Uterus (tissue), 2 donors: ENCODE measurements around the gene ARL4D.

Experiments
- POLR2A ChIP-seq, 2 donors: fragments of 450-650 bp; IDR thresholded peaks; one replicate each; pipeline ENCODE4 v1.6.1; 2016; ENCODE audit warnings: antibody characterized with exemption in 2 of 2, mild to moderate bottlenecking in 1 of 2, moderate library complexity in 1 of 2
- TF ChIP-seq, protein P1 (sequence below), 4 experiments: fragments of 200-600 bp in 2 of 4; fragments of 450-650 bp in 2 of 4; sonication (generic) in 2 of 4; IDR thresholded peaks; one replicate each; pipeline ENCODE4 v1.5.1; 2016 to 2019; ENCODE audit warnings: antibody characterized with exemption in 4 of 4, mild to moderate bottlenecking in 2 of 4, moderate library complexity in 1 of 4

DNA sequence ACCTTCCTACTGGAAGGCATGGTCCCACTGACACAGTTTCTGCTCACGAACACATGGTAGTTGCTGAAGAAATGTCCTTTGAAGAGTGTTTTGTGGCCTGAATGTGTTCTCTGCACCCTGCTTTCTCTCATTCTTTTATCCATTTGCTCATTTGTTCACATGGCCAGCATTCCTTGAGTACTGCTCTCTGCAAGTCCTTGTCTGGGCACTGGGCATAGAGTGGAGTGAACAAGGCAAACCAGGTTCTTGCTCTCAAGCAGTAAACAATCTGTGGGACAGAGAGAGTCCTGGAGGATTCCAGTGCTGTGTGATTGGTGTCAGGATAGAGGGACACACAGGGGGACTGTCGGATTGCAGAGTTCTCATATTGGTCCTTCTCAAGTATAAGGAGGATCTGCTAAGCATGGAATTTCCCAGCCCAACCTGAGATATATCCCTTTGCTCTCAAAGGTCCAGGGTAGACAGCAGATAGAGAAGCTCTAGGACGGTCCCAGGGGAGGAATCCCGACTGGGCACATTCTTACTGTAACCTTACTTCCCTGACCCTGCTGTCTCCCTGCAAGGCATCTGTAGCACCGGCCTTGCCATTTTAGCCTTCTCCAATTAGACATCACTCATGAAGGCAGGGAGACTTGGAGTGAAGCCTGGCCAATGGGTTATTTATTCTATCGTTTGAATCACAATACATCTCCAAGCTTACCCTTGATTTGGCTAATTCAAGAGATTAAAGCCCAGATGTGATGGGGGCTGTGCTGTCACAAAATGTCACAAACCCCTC is 32.3 kb downstream of the ARL4D start:
- TF ChIP-seq, protein P1, sequence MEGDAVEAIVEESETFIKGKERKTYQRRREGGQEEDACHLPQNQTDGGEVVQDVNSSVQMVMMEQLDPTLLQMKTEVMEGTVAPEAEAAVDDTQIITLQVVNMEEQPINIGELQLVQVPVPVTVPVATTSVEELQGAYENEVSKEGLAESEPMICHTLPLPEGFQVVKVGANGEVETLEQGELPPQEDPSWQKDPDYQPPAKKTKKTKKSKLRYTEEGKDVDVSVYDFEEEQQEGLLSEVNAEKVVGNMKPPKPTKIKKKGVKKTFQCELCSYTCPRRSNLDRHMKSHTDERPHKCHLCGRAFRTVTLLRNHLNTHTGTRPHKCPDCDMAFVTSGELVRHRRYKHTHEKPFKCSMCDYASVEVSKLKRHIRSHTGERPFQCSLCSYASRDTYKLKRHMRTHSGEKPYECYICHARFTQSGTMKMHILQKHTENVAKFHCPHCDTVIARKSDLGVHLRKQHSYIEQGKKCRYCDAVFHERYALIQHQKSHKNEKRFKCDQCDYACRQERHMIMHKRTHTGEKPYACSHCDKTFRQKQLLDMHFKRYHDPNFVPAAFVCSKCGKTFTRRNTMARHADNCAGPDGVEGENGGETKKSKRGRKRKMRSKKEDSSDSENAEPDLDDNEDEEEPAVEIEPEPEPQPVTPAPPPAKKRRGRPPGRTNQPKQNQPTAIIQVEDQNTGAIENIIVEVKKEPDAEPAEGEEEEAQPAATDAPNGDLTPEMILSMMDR (IDR thresholded peaks at IDR 0.05), result no peak
- TF ChIP-seq POLR2A (IDR thresholded peaks at IDR 0.05), result no peak
